Measurements from ENCODE around the gene TSR1.

The TSR1 gene

DNA sequence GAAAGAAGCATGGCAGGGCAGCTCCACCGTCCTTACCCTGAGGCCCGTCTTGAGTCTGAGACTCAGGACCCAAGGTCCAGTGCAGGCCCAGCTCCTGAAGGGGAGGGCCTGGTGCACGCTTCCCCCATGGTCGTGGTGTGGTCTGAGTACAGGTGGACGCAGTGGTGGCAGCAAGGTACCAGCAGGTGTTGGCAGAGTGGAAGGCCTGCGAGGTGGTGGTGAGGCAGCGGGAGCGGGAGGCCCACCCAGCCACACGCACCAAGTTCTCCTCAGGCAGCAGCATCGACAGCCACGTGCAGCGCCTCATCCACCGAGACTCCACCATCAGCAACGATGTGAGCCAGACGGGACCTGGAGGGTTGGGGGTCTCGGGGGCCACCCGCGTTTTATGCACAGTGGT lies 36.9 kb upstream of the TSR1 start:
- no peak overlapping the region for H3K4me3 ChIP-seq (ENCODE audit: insufficient read depth, low read length, poor library complexity, severe bottlenecking)
- no peak overlapping the region for H3K27ac ChIP-seq (ENCODE audit: low read depth, low read length)
- H3F3A ChIP-seq (ENCODE audit: insufficient read depth): no peaks in the 10 kb centered on the region
- no peak overlapping the region for H3K9ac ChIP-seq (ENCODE audit: low read length)
- H3K9me3 ChIP-seq (ENCODE audit: insufficient read depth, low read length): no peaks in the 10 kb centered on the region
- H3K27me3 ChIP-seq (ENCODE audit: low read length): no peaks in the 10 kb centered on the region
- H2AFZ ChIP-seq (ENCODE audit: low read depth, low read length, severe bottlenecking): no peak overlapping the region
- no peaks in the 10 kb centered on the region for H3K9me2 ChIP-seq (replicated peaks; ENCODE audit: insufficient read depth, low read length)
- TF ChIP-seq, protein P1, sequence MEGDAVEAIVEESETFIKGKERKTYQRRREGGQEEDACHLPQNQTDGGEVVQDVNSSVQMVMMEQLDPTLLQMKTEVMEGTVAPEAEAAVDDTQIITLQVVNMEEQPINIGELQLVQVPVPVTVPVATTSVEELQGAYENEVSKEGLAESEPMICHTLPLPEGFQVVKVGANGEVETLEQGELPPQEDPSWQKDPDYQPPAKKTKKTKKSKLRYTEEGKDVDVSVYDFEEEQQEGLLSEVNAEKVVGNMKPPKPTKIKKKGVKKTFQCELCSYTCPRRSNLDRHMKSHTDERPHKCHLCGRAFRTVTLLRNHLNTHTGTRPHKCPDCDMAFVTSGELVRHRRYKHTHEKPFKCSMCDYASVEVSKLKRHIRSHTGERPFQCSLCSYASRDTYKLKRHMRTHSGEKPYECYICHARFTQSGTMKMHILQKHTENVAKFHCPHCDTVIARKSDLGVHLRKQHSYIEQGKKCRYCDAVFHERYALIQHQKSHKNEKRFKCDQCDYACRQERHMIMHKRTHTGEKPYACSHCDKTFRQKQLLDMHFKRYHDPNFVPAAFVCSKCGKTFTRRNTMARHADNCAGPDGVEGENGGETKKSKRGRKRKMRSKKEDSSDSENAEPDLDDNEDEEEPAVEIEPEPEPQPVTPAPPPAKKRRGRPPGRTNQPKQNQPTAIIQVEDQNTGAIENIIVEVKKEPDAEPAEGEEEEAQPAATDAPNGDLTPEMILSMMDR (IDR thresholded peaks at IDR 0.05; ENCODE audit: insufficient read depth, low read length, poor library complexity, severe bottlenecking): no peak
- TF ChIP-seq EZH2phosphoT487 (conservative IDR thresholded peaks at IDR 0.05; ENCODE audit: low read length): no peak
- no peaks in the 10 kb centered on the region for H3K79me2 ChIP-seq (ENCODE audit: insufficient read depth, low read length)
- no peak overlapping the region for H3K4me2 ChIP-seq (ENCODE audit: low read depth, low read length, poor library complexity, severe bottlenecking)
- no peaks in the 10 kb centered on the region for H3K36me3 ChIP-seq (ENCODE audit: low read length)
- H4K20me1 ChIP-seq (ENCODE audit: low read depth, low read length): no peaks in the 10 kb centered on the region

DNA sequence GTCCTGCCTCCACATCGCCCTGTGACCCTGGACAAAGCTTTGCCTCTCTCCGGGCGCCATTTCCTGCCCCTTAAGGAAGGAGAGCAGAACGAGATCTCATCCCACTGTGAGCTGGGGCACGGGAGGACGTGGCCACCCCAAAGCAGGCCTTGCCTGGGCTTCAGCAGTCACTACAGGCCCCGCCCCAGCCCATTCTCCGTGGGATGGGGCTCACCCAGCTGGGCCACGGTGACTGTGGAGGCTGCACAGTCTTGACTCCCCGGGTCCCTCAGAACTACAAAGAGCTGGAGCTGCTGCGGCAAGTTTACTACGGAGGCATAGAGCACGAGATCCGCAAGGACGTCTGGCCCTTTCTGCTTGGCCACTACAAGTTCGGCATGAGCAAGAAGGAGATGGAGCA lies 36.4 kb upstream of the TSR1 start:
- no peaks in the 10 kb centered on the region for H3K27me3 ChIP-seq (ENCODE audit: low read length)
- no peak overlapping the region for H2AFZ ChIP-seq (ENCODE audit: low read depth, low read length, severe bottlenecking)
- no peak overlapping the region for H3K27ac ChIP-seq (ENCODE audit: low read depth, low read length)
- H3K9me3 ChIP-seq (ENCODE audit: insufficient read depth, low read length): no peaks in the 10 kb centered on the region
- H3K9me2 ChIP-seq (replicated peaks; ENCODE audit: insufficient read depth, low read length): no peaks in the 10 kb centered on the region
- H3K36me3 ChIP-seq (ENCODE audit: low read length): no peaks in the 10 kb centered on the region
- no peaks in the 10 kb centered on the region for H3F3A ChIP-seq (ENCODE audit: insufficient read depth)
- no peaks in the 10 kb centered on the region for H3K79me2 ChIP-seq (ENCODE audit: insufficient read depth, low read length)
- no peak overlapping the region for H3K4me3 ChIP-seq (ENCODE audit: insufficient read depth, low read length, poor library complexity, severe bottlenecking)
- no peak for TF ChIP-seq EZH2phosphoT487 (conservative IDR thresholded peaks at IDR 0.05; ENCODE audit: low read length)
- TF ChIP-seq, protein P1 (IDR thresholded peaks at IDR 0.05; ENCODE audit: insufficient read depth, low read length, poor library complexity, severe bottlenecking): no peak
- H3K4me2 ChIP-seq (ENCODE audit: low read depth, low read length, poor library complexity, severe bottlenecking): no peak overlapping the region
- no peaks in the 10 kb centered on the region for H4K20me1 ChIP-seq (ENCODE audit: low read depth, low read length)
- H3K9ac ChIP-seq (ENCODE audit: low read length): no peak overlapping the region

DNA sequence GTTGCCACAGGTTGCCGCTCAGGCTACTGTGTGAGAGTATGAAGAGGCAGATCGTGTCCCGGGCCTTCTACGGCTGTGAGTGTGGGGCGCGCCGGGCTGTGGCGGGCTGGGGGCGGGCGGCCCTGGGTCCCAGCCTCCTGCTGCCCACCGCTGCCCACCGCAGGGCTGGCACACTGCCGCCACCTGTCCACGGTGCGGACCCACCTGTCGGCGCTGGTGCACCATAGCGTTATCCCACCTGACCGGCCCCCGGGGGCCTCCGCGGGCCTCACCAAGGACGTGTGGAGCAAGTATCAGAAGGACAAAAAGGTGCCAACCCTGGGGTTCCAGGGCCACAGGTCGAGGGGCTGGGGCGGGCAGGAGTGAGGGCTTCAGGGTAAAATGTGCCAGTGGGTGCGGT lies 35.9 kb upstream of the TSR1 start:
- Histone ChIP-seq H3K27me3 (ENCODE audit: low read length) (no peaks in the 10 kb centered on the region), H4K20me1 (ENCODE audit: low read depth, low read length) (no peaks in the 10 kb centered on the region), H3K27ac (ENCODE audit: low read depth, low read length) (no peak overlapping the region), H3K4me2 (ENCODE audit: low read depth, low read length, poor library complexity, severe bottlenecking) (no peak overlapping the region), H3K9me2 (replicated peaks; ENCODE audit: insufficient read depth, low read length) (no peaks in the 10 kb centered on the region), H3F3A (ENCODE audit: insufficient read depth) (no peaks in the 10 kb centered on the region), H2AFZ (ENCODE audit: low read depth, low read length, severe bottlenecking) (no peak overlapping the region), H3K9ac (ENCODE audit: low read length) (no peak overlapping the region), H3K36me3 (ENCODE audit: low read length) (no peaks in the 10 kb centered on the region), H3K9me3 (ENCODE audit: insufficient read depth, low read length) (no peaks in the 10 kb centered on the region), H3K79me2 (ENCODE audit: insufficient read depth, low read length) (no peaks in the 10 kb centered on the region), H3K4me3 (ENCODE audit: insufficient read depth, low read length, poor library complexity, severe bottlenecking) (no peak overlapping the region)
- TF ChIP-seq, protein P1 (IDR thresholded peaks at IDR 0.05; ENCODE audit: insufficient read depth, low read length, poor library complexity, severe bottlenecking): no peak
- TF ChIP-seq EZH2phosphoT487 (conservative IDR thresholded peaks at IDR 0.05; ENCODE audit: low read length): no peak

Data from SU-DHL-6 (cell line).